ENCODE measurements around the gene PPFIA3. TPM values are rescaled to one million over a fixed set of nuclear protein-coding genes. Genes with fewer than 3 reads are reported as not detected.

The PPFIA3 gene
- total RNA-seq, 1 experiment from 2014 or later, result 19.1 TPM

GRCh38 chr19:49157445-49158224 is 38.3 kb downstream of the PPFIA3 start, which contains the start of gene TRPM4:
Gene TRPM4 (plus strand): TSS chr19:49157792. CDS start chr19:49157867, 75 bp downstream.
- Histone ChIP-seq H3K79me2 (ENCODE audit: insufficient read depth, low read length) (no peaks in the 10 kb centered on the region), H2BK120ac (ENCODE audit: low read depth, low read length, poor library complexity, severe bottlenecking) (no peak within 1 kb of the TSS), H4K20me1 (ENCODE audit: control insufficient read depth, insufficient read depth, insufficient read length) (no peaks in the 10 kb centered on the region), H3K4me1 (ENCODE audit: insufficient read depth, low read length) (peaks cover 7% of the 10 kb centered on the region; the same call in 1 of the 2 replicates), H2BK12ac (ENCODE audit: insufficient read length, low read depth, low read length) (no peak within 1 kb of the TSS), H3K18ac (ENCODE audit: insufficient read length, low read depth, low read length) (peak within 1 kb of the TSS; percentile 93), H3K27ac (ENCODE audit: insufficient read length, low read depth, low read length) (no peak within 1 kb of the TSS), H3K56ac (ENCODE audit: insufficient read length, low read depth, low read length) (no peak within 1 kb of the TSS), H3K14ac (ENCODE audit: insufficient read depth, low read length) (peak within 1 kb of the TSS; percentile 97), H2BK20ac (ENCODE audit: low read depth, low read length, poor library complexity, severe bottlenecking) (no peak within 1 kb of the TSS), H3K9me3 (ENCODE audit: control insufficient read depth, low read depth, low read length) (no peaks in the 10 kb centered on the region), H3K79me1 (ENCODE audit: insufficient read depth, low read depth, low read length, poor library complexity, severe bottlenecking) (no peaks in the 10 kb centered on the region), H4K91ac (ENCODE audit: insufficient read length, low read depth, low read length) (no peak within 1 kb of the TSS), H3K4ac (ENCODE audit: low read depth, low read length) (no peak within 1 kb of the TSS), H4K5ac (ENCODE audit: insufficient read length, low read depth, low read length) (no peak within 1 kb of the TSS), H3K23me2 (ENCODE audit: insufficient read length, low read depth, low read length, poor library complexity, severe bottlenecking) (peaks cover 14% of the 10 kb centered on the region), H2BK5ac (ENCODE audit: insufficient read length, low read length) (no peak within 1 kb of the TSS), H2BK15ac (ENCODE audit: low read depth, low read length) (no peak within 1 kb of the TSS), H3K23ac (ENCODE audit: insufficient read length, low read depth, low read length) (no peak within 1 kb of the TSS), H3K27me3 (ENCODE audit: insufficient read depth, low read length) (no peaks in the 10 kb centered on the region; the same call in 1 of the 2 replicates), H3K4me2 (ENCODE audit: insufficient read depth, insufficient read length, low read length) (peak within 1 kb of the TSS; percentile 87), H3K9ac (ENCODE audit: extremely low read depth, insufficient read length, low read length) (peak within 1 kb of the TSS; percentile 79), H4K8ac (replicated peaks; ENCODE audit: insufficient read length, low read depth, low read length) (no peak within 1 kb of the TSS), H3T11ph (ENCODE audit: low read length) (no peak within 1 kb of the TSS), H2AK5ac (ENCODE audit: insufficient read length, low read length) (no peak within 1 kb of the TSS), H2AFZ (ENCODE audit: low read length) (peak within 1 kb of the TSS; percentile 17)
- peaks cover 18 to 39% of the 10 kb centered on the region in 2 experiments for H3K4me1 Mint-ChIP-seq
- peaks cover 0 to 15% (median 0%) of the 10 kb centered on the region in 3 experiments; a peak in 3 of 7 replicates for H3K36me3 Mint-ChIP-seq (ENCODE audit: insufficient read depth in 1 of 3, low read depth in 3 of 3)
- DNase-seq, result peak; percentile 92
- no CpG with 5 or more reads among the region's 41 CpGs for WGBS (ENCODE audit: extremely low coverage, insufficient read length, low lambda C conversion rate)
- H3K27ac Mint-ChIP-seq, result peak within 1 kb of the TSS in 1 of 3 experiments; percentile 74; a peak in 2 of 7 replicates
- peaks cover 46% of the 10 kb centered on the region for H3K27me3 Mint-ChIP-seq (ENCODE audit: low read depth)
- H3K4me3 Mint-ChIP-seq, result peak within 1 kb of the TSS; percentile 75 to 78
- no peak for TF ChIP-seq CTCF (conservative IDR thresholded peaks at IDR 0.05)
- peaks cover 0 to 6% of the 10 kb centered on the region in 2 experiments; a peak in 3 of 5 replicates for H3K9me3 Mint-ChIP-seq
